NOMO-1 (cell line): ENCODE data around the gene FXYD6.
"Not testable (repeated sequence)": the region's sequence is repeated elsewhere in the genome, so short reads cannot be mapped to it uniquely, and the experiment has no call there.

Experiments used
- DNase-seq, 2 experiments: peaks; one replicate each; lab custom pipeline; 2025; ENCODE audit not compliant: unreplicated experiment in 2 of 2; lab: John Stamatoyannopoulos, UW

Gene FXYD6

DNA sequence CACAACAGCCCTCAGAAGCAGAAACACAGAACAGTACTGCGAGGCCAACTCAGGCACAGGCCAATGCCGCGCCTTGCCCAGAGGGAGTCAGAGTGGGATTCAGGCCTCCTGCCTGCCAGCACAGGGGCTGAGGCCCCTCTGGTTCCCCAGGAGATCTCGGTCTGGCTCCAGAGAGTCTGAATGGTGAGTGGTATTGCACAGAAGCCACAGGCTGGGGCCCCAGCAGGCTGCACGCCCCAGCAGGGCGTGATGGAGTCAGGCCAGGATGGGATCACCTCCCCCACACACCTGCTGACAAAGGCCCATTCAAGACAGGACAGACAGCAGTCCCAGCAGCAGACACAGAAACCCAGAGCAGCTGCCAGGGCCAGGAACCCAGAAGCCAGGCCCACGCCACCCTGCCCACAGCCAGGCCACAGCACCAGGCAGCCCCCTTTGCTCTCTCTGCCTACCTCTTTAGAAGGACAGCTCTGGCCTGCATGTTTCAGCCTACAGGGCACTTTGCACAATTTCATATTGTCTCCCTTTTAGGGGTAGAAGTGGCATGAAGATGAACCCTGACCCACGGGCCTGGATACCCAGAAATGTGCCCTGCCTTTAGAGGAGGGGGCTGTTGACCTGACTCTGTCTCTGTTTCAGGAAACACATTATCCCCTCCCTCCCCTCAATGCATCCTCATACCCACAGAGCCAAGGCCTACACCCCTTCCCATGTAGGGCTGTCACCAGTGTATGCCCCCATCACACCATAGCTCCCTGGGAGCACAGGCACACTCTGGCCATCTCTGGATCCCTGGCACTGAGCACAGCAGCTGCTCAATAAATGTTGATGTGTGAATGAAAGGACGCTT, 6.1 kb downstream of the FXYD6 start:
- DNase-seq, result no peak

DNA sequence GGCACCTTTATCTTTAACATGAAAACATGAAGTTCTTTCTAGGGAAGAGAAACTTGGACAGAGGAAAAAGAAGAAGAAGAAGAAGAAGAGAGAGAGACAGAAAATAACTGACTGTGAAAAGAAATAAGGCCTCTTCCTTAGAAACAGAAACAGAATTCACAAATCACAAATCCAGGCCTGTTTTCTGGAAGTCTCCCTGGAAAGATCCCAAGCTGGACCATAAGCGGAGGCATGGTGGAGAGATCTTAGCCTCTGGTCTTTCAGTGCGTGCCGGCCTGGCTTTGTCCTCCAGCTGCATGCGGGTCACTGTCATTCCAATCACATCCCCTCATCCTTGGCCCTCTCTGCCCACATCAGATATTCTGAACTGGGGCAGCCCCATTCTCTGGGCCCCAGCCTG, 6.9 kb downstream of the FXYD6 start:
- DNase-seq, result no peak

DNA sequence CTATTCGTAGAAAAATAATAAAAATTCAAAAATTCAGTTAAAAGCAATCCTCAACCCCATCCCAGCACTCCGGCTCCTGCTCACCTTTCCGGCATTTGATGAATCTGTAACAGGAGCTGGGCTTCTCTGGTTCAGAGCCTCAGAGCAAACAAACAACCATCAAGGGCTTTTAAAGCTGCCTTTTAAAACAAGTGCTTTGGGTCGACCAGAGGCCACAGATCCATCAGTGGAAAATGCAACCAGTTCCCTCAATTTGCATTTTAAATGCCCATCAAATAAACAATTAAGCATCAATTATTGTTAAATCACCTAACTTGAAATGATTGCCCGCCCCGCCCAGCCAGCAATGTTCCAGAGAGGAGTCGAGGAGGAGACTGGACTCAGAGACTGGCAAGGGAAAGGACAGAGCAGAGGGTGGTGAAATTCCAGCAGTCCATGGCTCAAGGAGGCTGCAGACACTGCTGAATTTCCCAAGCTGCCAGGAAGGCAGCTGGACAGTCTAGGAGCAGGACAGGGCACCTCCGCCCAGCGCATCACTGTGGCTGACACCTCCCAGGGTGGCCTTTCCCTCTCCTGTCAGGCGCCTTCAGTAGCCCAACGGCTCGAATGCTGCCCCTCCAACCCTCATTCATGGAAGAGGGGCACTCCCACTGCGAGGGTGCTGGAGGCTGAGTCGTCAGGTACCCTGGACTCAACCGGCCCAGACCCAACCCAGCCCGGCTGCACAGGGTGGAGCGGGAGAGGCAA, 7.5 kb downstream of the FXYD6 start:
- no peak for DNase-seq

DNA sequence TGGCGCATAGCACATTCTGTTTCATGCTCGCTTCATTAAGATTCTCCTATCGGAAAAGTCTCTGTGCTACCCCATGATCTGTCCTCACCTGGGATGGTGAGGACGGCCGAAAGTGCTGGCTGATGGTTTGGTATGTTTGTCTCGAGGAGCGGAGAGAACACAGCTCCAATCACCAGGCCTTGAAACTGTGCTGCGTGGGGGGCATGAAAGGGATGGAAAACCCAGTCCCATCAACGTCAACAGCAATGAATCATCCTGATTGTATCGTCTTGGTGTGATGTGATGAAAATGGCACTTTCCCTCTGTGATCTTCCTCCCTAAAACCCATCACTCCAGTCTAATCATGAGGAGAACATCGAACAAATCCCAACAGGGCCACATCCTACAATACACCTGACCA, 8.4 kb downstream of the FXYD6 start:
- no peak for DNase-seq

DNA sequence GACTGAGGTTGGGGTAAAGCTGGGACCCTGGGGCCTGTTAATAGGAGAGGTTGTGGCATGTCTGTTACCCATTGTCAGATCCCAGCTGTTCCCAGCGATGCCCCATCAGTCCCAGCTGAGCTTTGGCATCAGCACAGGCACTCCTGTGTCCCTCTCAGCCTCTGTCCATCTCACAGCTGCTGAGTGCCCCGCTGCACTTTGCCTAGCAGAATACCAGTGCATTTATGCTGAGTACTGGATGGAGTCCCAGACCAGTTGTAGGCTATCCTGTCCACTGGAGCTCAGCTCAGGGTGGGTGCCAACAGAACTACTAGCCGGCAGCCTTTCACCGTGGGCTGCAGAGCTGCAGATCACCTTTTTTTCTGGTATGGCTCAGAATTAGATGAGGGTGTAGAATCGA, 9.9 kb downstream of the FXYD6 start:
- no peak for DNase-seq

- not testable (repeated sequence) for DNase-seq
Observed at GRCh38 chr11:117865546-117865945, 10.9 kb downstream of the FXYD6 start.

DNA sequence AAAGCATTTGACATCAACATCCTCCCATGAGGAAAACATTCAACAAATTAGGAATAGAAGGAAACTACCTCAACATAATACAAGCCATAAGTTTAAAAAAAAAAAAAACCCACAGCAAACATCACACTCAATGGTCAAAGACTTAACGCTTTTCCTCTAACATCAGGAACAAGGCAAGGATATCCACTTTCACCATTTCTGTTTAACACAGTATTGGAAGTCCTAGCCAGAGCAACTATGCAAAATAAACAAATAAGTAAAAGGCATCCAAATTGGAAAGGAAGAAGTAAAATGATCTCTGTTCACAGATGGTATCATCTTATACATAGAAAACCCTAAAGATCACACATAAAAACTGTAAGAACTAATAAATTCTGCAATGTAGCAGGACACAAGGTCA, 13.1 kb downstream of the FXYD6 start:
- DNase-seq, result no peak

GRCh38 chr11:117862753-117863152, 13.7 kb downstream of the FXYD6 start:
- no peak for DNase-seq

DNA sequence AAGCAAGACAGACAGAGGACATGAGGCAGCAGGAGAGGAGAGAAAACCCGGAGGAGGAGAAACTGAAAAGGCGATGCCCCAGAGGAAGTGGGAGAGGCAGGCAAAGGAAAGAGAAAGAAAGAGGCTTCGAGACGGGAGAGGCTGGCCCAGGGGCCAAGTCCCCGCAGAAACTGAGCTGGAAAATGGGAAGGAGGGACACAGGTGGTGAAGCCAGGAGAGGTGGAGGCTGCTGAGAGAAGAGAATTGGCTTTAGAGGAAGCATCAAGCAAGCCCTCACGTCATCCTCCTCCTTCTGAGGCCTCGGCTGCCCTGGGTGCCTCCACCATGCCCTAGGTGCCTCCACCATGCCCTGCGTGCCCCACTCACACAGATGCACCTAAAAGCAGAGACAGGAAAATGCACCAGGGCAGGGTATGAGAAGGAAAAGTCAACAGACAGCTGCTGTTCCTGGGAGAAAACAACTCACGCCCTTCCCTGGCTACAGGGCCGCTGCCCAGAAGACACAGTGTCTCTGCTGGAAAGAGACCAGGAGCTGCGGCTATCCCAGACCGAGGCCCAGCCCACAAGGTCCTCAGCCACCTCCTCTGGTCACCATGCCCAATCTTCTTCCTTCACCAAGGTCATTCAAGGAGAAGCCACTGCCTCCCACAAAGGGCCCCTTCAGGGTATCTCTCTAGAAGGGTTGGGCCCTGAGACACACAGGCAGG, 14.3 kb downstream of the FXYD6 start:
- DNase-seq, result no peak

DNA sequence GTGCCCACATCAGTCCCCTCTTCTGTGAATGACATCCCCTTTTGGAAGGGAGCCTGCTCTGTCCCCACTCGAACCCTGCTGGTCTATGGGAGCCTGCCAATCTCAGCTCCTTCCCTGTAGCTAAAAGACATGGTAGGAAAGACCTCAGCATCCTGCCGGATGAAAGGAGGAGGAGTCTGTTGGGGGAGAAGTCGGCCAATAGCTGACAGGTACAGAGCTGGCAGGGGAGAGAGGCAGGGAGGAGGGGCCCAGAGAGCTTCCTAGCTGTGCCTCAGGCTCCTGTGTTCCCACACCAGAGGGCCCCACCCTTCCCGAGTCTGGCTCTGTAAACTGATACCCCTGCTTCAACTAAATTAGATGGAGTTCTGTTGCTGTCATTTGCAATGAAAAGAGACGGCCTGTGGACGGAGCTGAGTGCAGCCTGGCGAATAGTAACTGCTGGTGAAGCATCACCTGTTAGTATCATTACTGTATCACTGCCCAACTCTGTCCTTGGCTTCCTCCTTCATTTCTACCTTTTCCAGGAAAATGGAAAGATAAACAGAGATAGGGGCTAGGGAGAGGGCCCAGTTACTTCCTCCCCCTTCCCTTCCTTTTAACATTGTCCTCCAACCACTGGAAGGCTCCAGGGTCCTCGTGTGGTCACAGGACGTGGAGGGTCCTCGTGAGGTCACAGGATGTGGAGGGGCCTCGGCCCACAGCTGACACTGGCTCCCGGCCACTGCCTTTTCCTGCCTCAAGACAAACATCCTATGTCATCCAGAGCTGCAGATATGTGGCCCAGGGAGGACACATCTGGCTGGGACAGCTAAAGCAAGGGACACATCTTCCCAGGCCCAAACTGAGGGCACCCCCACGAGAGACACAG, 15.1 kb downstream of the FXYD6 start:
- no peak for DNase-seq

DNA sequence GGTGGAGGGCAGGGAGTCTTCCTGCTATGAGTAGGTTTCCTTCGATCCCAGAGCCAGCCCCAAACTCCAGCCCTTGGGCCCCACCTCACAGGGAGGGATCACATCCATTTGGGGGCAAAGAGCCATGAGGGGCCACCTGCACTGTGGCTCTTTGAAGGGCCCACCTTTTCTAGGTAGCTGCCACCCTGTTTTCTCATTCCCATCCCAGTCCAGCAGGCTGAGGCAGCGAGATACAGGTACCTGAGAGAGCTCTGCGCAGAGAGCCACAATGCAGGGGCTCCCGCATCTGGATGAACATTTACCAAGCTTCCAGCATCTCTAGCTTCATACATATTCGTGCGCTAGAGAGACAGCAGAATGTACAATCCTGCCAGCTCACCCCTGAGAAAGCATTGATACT, 16.3 kb downstream of the FXYD6 start:
- DNase-seq, result no peak

GRCh38 chr11:117859488-117860112, 16.9 kb downstream of the FXYD6 start:
- DNase-seq, result no peak

DNA sequence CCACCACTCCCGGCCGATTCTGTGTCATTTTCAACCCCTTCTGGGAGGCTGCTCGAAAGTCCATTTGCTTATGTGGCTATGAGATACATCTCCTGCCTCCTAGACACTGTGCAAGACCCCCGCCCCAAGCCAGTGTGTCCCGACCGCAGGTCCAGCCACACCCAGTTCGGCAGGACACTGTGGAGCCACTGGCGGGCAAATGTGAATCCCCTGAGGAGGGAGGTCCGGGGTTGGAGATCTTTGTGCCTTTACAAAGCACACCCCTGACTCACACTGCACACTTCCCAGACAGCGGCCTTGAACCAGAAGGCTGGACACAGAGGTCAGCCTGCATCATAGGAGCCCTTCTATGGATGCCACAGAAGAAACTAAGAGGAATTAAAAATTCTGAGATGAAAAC, 17.4 kb downstream of the FXYD6 start:
- no peak for DNase-seq

- DNase-seq, result no peak
Observed at GRCh38 chr11:117857734-117858414, 18.6 kb downstream of the FXYD6 start.

- DNase-seq, result no peak
Observed at GRCh38 chr11:117855912-117856651, 20.4 kb downstream of the FXYD6 start.

DNA sequence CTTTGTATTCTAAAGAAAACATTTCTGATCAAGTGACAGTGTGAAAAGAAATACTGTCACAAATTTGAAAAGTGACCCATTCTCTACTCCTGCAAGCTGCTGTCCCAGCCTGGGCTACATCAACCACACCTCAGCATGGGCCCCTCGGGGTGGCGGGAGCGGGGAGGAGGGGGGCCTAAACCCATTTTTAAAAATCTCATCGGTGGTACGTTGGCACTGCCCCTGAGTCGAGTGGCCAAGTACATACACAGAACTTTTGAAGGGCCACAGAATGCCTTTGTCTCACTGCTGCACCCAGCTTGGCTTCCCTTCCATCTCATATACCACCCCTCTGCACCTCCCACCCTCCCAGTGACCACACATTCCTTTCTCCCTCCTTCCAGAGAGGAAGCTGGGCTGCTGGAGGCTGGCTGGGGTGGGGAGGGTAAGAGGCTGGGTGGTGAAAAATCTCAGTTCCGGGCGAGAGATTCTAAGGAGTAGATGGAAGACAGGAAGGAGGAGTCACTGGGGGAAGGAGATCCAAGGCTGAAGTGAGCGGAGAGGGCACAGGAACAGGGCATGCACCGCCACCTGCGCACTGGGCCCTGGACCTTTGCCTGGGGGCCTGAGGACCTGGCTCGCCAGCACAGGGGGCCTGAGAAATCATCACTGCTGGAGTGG, 21.1 kb downstream of the FXYD6 start:
- no peak for DNase-seq

DNA sequence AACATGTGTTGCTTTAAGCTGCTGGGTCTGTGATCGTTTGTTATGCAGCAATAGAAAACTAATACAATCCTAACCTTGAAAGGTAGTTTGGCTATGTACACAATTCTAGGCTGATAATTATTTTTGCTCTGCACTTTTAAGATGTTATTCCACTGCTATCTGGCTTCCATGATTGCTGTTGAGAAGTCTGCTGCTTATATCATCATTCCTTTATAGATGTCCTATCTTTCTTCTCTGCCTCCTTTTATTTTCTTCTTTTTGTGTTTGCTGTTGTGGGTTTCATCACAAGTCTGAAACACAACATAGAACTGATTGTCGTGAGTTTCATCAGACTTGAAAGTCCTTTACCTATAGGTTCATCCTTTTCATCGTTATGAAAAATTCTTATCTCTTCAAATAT, 24.1 kb downstream of the FXYD6 start:
- DNase-seq, result no peak

- no peak for DNase-seq
Observed at GRCh38 chr11:117851852-117852251, 24.6 kb downstream of the FXYD6 start.
